Esophagus muscularis mucosa (tissue), 3 donors: ENCODE measurements around the gene HS6ST3.

Experiments
- POLR2A ChIP-seq: fragments of 450-650 bp; IDR thresholded peaks from one replicate; pipeline ENCODE4 v1.6.1; 2017; ENCODE audit warnings: antibody characterized with exemption, moderate library complexity, mild to moderate bottlenecking, low read depth
- TF ChIP-seq, protein P1 (sequence below), 3 experiments: fragments of 200-600 bp in 2 of 3; fragments of 450-650 bp in 1 of 3; sonication (generic) in 2 of 3; IDR thresholded peaks; one replicate each; pipeline ENCODE4 v1.5.1; 2017 to 2019; ENCODE audit warnings: antibody characterized with exemption in 3 of 3, mild to moderate bottlenecking in 2 of 3, moderate library complexity in 1 of 3

DNA sequence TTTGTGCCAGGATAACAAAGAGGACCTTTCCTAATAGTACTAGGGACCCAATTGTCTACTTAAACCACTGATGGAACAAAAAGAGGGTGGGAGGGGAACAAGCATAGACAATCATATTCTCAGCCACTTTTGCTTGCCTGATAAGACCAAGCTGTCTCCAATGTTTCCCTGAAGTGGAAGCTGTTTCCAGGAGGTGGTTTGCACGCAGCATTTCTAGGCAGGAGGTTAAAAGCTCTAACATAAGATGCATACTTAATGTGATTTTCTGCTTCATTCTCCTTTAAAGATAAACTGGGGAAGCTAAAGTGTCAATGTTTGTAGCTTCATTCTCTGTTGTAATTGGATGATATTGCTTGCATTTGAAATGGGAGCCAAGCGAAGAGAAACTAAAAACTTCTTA lies 442.9 kb downstream of the HS6ST3 start:
- no peak for TF ChIP-seq POLR2A
- TF ChIP-seq, protein P1, sequence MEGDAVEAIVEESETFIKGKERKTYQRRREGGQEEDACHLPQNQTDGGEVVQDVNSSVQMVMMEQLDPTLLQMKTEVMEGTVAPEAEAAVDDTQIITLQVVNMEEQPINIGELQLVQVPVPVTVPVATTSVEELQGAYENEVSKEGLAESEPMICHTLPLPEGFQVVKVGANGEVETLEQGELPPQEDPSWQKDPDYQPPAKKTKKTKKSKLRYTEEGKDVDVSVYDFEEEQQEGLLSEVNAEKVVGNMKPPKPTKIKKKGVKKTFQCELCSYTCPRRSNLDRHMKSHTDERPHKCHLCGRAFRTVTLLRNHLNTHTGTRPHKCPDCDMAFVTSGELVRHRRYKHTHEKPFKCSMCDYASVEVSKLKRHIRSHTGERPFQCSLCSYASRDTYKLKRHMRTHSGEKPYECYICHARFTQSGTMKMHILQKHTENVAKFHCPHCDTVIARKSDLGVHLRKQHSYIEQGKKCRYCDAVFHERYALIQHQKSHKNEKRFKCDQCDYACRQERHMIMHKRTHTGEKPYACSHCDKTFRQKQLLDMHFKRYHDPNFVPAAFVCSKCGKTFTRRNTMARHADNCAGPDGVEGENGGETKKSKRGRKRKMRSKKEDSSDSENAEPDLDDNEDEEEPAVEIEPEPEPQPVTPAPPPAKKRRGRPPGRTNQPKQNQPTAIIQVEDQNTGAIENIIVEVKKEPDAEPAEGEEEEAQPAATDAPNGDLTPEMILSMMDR (IDR thresholded peaks at IDR 0.05) = no peak
